ENCODE results near the gene SUPT3H.
"Not testable (repeated sequence)": the region's sequence is repeated elsewhere in the genome, so short reads cannot be mapped to it uniquely, and the experiment has no call there.

The SUPT3H gene

DNA sequence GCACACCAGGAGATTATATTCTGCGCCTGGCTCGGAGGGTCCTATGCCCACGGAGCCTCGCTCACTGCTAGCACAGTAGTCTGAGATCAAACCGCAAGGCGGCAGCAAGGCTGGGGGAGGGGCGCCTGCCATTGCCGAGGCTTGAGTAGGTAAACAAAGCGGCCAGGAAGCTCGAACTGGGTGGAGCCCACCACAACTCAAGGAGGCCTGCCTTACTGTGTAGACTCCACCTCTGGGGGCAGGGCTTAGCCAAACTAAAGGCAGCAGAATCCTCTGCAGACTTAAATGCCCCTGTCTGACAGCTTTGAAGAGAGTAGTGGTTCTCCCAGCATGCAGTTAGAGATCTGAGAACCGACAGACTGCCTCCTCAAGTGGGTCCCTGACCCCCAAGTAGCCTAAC is 477.4 kb downstream of the SUPT3H start:
- DNase-seq (ENCODE audit: low read depth in 2 of 2), result not testable (repeated sequence)

DNA sequence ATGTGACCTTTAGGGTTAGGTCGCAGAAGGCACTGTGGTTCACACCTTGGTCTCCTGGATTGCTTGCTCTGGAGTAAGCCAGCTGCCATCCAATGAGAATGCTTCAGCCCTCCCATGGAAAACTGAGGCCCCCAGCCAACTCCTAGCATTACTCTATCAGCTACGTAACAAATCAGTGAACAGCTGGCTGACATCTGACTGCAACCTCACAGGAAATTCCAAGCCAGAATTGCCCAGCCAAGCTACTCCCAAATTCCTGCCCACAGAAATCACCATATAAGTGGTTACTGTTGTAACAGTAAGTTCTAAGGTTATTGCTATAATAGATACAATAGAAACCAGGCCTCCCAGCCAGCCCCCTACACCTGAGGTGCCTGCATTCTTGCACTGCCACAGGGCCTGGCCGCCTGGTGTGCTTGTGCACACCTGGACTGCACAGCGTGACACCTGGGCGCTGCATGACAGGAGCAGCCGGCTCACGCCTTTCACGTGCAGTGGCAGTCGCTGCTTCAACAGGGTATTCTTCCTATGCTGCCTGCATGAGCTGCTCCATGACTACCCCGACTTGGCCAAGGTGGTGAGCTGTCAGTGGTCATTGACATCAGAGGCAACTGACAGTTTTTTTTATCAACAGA is 479.3 kb downstream of the SUPT3H start:
- no peak for DNase-seq (ENCODE audit: low read depth in 2 of 2)

DNA sequence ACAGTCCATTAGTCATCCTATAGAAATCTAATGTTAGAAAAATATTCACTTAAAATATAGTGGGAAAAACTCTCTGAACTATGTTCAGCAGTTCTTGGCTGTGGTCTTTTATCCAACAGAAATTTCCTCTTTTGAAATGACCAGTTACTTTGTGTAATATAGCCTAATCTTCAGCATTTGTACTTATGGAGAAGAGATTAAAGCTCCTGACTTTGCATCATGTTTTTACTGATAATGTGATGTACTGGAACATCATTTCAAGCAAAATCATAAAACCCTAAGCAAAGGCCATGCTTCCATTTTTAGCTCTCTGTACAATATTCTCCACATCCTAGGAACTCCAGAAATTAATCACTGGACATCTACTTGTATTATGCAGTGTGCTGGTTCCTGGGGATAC is 480.4 kb downstream of the SUPT3H start:
- DNase-seq (ENCODE audit: low read depth in 2 of 2), result no peak

DNA sequence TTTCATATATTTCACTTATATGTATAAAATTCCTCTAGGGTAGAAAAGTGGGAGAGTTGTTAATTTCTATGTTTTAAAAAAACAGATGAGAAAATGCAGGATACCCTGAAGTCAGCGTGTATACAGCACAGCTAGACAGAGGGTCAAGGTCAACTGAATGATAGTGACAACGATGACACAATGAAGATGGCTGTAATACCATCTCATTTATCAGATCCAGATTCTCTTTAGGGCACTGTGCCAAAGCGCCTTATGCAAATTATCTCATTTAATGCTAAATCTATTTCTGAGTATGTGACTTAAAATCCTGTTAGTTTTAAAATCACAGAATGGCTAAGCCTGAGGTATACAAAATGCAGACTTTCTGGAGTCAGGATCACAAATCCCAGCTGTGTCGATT is 481.0 kb downstream of the SUPT3H start:
- no peak for DNase-seq (ENCODE audit: low read depth in 2 of 2)

DNA sequence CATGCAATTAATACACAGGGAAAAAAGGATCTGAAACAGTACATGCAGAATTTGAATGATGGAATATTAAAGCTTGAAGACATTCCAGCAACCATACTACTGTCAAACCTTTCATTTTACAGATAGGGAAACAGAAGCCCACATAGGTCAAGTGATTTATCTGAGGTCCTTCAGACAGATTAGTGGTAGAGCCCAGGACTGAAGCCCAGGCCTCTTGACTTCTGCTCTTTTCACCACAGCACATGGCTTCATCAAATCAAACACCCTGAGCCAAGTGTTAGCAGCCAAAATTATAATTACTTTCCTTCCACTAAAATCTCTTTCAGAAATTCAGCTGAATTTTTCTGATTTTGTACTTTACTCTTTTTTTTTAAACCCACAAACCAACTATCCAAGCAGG is 485.2 kb downstream of the SUPT3H start:
- DNase-seq (ENCODE audit: low read depth in 2 of 2), result no peak

DNA sequence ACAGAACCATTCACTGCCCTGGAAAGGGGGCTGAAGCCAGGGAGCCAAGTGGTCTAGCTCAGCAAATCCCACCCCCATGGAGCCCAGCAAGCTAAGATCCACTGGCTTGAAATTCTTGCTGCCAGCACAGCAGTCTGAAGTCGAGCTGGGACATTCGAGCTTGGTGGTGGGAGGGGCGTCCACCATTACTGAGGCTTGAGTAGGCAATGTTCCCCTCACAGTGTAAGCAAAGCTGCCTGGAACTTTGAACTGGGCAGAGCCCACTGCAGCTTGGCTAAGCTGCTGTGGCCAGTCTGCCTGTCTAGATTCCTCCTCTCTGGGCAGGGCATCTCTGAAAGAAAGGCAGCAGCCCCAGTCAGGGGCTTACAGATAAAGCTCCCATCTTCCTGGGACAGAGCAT is 498.7 kb downstream of the SUPT3H start:
- DNase-seq (ENCODE audit: low read depth in 2 of 2), result not testable (repeated sequence)

DNA sequence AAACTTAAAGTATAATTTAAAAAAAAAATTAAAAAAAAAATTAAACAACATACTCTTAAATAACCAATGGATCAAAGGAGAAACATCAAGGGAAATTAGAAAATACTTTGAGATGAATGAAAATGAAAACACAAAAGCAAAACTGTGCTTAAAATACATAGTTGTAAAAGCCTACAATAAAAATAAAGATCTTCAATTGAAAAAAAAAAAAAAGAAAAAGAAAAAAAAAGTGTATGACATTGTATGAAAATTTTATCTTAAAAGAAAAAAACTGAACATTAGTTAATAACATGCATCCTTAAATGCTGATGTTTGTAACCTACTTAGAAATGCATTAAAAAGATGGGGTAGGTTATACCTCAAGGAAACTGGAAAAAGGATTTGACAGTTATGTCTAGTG is 501.1 kb downstream of the SUPT3H start:
- DNase-seq (ENCODE audit: low read depth in 2 of 2), result not testable (repeated sequence)

DNA sequence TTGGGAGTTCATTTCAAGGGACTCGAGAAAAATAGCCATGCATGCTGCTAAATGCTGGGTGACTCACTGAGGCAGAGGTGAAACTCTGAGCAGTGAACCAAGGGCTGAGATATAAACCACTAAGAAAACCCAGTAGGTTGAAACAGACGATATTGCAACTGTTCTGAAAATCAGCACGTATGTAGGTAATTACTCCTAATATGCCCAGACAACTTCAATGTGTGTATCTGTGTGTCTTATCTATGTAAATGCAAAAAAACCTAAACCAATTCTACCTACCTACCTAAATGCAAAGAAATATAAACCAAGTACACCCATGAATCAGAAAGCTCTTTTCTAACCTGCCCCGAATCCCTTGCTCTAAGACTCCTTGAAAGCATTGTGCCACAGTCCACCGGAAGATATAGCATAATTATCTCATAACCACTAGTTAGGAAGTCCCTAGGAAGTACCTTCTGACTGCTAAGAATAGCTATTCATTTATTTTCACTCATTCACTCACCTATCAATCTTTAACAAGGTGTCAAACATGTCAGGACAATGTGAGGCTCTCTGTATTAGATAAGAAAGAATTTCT is 508.3 kb downstream of the SUPT3H start:
- DNase-seq (ENCODE audit: low read depth in 2 of 2), result no peak

DNA sequence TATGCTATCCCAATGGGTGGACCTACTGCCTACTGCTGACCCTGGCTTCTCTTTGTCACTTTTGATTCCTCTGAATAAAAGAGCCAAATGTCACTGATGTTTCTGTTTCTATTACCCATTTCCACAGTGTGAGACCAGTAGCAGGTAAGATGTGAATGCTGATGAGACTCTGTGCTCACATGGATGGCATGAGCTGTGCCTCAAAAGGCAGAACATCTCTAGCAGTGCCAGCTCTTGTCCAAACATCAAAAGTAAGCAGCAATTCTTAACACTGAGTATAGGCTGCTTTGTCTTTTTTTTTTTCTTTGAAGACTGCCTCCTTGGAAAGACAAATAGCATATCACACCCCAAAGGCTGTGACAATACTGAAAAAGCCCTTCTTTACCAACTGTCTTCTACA is 508.8 kb downstream of the SUPT3H start:
- DNase-seq (ENCODE audit: low read depth in 2 of 2), result no peak

DNA sequence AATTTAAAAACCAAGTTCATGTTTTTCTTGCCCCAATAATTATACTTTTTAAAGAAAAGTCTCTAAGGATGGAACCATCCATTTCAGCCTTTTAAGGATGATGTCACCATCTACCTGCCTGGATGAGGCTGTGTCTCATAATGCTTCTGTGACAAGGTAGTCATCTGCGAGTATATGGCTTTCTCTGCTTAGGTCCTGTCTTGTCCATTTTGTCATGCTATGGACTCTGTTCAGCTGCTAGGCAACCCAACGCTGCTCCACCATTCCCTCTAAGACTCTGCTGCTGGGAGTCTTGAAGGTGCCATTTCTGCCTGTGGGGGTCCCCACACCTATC is 509.4 kb downstream of the SUPT3H start:
- DNase-seq (ENCODE audit: low read depth in 2 of 2), result no peak

DNA sequence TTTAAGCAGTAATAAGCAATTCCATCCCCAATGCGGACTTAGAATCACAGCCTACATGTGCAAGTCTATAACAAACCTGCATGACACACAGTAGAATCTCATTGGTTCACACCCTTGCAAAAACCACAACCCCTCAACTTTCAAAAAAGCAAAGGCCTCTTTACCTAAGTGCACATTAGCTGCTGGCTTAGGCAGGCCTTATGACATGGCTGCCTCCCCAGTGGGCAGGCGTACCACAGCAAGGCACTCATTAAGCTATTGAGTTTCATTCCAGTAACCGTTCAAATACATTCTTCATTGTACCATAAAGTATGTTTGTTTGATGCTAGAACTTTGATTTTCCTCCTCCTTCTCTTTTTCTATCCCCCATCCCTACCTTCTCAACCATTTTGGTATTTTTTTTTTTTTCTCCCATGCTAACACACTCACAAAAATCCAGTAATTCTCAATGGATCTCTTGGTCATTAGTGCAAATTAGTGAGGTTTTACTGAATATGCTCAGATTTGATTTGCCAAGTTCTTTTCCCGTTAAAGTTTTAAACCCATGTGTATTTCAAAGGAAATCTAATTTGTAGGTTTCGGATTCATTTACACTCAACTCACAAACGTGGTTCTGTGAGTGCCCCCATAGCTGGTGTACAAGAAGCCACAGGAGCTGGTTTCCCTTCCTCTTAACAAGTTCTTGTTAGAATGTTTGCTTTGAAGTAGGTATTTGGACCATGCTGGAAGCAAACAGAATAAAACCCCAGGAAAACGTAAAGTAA is 510.0 kb downstream of the SUPT3H start:
- DNase-seq (ENCODE audit: low read depth in 2 of 2), result no peak

DNA sequence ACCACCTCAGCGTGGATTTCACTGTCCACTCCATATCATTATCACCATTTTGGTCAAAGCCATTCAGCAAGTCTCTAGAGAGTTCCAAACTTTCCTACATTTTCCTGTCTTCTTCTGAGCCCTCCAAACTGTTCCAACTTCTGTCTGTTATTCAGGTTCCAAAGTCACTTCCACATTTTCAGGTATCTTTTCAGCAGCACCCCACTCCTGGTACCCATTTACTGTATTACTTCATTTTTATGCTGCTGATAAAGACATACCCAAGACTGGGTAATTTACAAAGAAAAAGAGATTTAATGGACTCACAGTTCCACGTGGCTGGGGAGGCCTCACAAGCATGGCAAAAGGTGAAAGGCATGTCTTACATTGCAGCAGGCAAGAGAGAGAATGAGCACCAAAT is 512.5 kb downstream of the SUPT3H start:
- DNase-seq (ENCODE audit: low read depth in 2 of 2), result not testable (repeated sequence)

DNA sequence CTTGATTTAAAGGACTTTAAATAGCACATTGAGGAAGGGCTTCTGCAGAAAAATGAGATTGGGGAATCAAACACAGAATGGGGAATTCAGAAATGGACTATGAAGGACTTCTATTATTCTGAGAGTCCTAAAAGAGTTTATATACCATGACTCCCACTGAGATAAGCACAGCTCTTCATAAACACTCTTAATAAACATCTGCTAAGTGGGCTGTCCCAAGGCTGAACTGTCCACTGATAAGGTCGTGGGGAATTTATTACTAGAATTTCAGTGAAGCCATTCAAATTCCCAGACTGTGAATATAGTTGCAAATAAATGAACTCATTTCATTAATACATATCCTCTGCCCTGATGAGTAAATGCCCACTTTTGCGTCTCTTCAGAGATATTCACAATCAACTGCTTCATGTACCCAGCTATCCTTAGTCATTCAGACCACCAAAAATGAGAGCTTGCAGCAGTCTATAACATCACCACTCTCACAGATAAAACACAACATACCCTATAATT is 517.8 kb downstream of the SUPT3H start:
- no peak for DNase-seq (ENCODE audit: low read depth in 2 of 2)

DNA sequence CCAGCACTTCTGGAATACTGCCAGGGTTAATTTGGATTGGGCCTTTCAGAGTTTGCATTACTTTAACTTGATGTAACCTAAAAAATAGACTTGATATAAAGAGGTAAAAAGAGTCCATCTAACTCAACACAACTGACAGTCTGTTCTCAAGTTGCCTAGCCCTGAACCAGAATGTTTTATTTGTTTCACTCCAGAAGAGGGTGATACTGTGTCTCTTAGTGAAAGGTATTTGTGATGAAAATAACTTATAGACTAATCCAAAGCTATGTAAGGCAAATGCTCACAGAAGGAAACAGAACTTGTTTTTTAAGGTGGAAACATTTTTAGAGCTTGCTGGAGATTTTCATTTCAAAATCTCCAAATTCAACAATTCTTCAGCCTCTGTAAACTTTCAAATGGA is 518.7 kb downstream of the SUPT3H start:
- no peak for DNase-seq (ENCODE audit: low read depth in 2 of 2)

DNA sequence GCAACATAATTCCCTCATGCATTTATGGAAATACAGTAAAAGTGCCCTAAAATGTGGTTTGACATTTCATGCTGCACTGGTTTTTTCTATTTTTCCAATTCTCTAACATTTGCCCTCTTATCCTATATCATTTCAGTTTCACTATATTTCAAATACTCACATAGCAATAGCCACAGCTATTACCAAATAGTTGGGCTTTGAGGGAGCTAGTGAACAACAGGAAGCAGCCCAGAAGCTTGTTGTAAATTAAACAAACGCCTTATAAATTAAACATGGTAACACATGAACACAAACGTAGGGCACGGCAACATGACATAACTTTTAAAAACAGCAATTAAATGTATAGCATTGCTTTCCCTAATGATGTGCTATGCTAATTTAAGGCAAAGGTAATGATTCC is 521.3 kb downstream of the SUPT3H start:
- DNase-seq (ENCODE audit: low read depth in 2 of 2), result no peak

DNA sequence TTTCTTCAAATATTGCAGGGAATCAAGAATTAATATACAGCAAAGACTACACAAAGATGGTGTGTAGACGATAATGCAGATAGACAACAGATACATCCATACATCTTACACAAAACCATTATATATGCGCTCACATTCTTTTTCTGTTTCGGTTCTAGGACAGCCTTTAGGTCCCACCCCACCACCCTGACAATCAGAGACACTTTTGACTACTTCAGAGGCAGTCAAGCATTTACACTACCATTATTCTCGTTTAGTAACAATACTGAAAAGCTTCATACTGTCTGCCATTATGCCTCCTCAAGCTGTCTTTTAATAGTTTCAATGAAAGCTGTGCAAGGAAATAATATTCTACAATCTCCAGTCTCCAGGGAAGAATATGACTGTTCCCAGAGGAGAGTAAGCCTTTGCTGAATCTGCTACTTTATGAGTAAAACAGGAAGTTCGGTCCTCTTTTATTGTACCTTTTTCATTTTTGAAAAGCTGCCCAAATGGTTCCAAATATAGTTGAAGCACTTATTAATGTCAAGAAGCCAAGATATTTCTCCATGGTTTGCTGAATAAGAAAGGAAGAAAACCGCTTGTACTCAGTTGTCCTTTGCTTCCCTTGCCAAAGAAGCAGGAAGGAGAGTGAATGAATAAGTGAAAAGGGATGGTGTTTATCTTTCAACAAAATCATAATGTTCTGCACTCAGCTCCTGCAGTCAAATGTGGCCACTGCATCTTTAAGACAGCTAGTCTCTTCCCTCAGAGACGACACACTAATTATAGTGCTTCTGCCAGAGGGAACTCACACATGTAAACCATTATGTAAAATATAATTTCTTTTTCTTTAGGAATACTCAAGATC is 521.9 kb downstream of the SUPT3H start:
- DNase-seq (ENCODE audit: low read depth in 2 of 2), result no peak

DNA sequence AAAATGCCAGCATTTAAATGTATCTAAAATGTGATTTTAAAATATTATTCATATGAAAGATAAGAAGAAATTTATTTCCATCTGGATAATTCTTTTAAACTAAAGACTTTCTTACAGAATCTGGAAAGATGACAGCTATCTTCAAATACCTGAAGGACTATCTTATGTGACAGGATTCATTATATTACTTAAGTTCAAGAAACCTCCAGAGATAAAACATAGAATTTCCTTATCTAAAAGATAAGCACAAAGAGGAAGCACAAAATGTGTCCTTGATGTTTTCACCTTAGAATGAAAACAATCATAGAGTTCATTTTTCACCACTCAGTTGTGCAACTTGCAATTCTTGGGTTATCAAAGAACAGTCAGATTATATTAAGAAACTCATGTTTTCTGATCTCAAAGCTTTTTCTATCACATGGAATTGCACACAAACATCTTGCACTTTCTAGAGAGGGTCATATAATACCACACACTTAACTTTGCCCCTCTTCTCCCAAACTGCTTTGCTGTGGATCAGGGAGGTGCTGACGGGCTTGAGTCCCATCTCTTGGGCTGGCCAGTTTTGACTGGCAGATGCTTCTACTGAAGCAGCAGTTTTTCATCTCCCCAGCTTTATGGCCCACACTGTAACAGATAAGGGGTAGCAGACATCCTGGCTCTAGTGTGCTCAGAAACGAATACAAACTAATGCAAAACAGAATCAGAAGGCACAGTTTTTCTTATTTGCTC is 522.9 kb downstream of the SUPT3H start:
- no peak for DNase-seq (ENCODE audit: low read depth in 2 of 2)

DNA sequence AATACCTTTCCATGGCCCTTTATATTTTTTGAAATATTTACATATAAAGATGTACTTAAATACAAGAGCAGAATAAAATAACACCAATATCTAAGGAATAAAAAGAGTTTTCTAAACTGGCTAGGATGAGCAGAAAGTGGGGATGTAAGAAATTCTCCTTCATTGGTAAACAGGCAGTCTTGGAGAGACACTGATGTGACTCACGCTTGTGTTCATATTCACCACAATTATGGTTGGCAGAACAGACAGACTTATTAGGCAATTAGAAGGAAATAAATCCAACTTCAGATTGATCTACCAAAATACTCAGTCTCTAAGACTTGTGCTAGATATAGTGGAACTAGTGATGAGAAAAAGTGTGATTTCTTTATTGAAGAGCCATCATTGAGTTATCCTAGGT is 526.6 kb downstream of the SUPT3H start:
- DNase-seq (ENCODE audit: low read depth in 2 of 2), result no peak

DNA sequence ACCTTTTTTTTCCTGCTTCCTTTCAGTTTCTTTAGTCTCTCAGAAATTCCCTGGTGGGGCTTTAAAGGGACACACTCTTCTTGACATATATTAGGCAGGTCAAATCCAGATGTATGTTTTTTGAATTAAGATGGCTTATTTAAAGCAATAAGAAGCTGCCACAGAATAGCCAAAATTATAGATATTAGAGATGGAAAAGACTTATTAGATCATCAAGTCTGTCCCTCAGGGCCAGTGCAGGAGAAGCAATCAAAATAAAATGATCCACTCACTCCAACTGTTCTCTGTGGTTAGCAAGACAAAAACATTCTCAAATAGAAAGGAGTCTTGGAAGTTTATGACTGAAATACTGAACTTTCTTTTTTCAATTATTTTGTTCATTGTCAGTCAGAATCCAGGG is 527.4 kb downstream of the SUPT3H start:
- DNase-seq (ENCODE audit: low read depth in 2 of 2), result no peak

DNA sequence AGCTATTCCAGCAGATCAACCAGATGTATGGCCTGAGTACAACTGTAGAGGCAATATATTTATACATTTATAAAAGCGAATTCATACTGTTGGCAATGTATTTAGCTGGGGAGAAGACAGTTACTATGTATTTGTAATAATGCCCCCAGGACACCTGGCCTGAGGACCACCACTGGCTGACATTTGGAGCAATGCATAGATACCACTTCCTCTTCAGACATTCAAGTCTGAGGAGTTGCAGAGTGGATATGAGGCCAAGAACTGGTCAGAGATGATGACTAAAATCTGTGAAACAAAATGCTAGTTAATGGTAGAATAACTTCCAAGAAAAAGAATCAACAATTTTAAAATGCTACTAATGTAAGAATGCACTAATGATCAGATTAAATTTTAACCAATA is 527.9 kb downstream of the SUPT3H start:
- no peak for DNase-seq (ENCODE audit: low read depth in 2 of 2)

DNA sequence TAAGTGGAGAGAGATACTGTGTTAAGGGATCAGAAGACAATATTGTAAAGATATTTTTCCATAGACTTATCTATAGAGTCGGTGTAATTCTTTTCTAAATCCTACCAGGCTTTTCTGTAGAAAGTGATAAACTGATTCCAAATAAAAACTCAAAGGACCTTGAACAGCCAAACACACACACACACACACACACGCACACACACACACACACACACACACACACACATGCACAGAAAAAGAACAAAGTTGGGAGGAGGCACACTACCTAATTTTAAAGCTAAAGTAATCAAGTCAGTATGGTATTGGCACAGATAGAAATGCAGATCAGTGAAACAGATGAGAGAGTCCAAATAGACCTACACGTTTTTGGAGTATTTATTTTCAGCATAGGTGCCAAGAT is 534.0 kb downstream of the SUPT3H start:
- no peak for DNase-seq (ENCODE audit: low read depth in 2 of 2)

DNA sequence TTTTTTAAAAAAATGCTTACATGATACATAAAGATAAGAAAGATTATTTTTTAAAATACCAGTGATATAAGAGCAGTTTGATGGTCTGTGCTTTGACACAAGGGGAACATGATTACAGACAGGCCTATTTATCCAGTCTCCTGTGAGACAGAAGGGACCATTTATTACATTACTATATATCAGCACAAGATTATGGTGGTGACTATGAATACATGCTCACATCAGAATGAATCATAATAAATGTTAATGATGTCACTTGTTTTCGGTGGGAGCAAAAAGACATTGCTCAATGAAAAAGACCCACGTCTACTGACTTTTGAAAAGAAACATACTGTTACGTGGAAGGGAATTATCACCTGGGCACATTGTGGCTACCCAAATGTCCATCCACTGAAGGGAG is 535.1 kb downstream of the SUPT3H start:
- DNase-seq (ENCODE audit: low read depth in 2 of 2), result no peak
